Colon (tissue), 2 donors: Measurements from ENCODE around the gene FCER1A.
"Not testable (repeated sequence)": the region's sequence is repeated elsewhere in the genome, so short reads cannot be mapped to it uniquely, and the experiment has no call there.

Experiments used
- FAIRE-seq: peaks from 2 replicates; lab custom pipeline; 2012; peaks lifted over from hg19 to GRCh38; lab: Jason Lieb, UNC
- donor health status: control.
- donor health status: control.

Gene FCER1A

DNA sequence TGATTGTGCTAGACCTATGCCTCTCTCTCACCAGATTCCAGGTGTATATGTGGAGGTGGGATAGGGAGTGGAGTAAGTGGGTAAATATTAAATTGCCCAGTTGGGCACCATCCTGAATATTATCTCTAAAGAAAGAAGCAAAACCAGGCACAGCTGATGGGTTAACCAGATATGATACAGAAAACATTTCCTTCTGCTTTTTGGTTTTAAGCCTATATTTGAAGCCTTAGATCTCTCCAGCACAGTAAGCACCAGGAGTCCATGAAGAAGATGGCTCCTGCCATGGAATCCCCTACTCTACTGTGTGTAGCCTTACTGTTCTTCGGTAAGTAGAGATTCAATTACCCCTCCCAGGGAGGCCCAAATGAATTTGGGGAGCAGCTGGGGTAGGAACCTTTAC is at the start of gene FCER1A:
TSS of gene FCER1A (plus strand) at position 242 of the 400 bp plus-strand sequence. CDS start at position 271, 29 bp downstream.
- no peak for FAIRE-seq

GRCh38 chr1:159261311-159261710 is 40.8 kb upstream of the FCER1A start:
- FAIRE-seq = no peak

GRCh38 chr1:159261721-159262494 is 40.2 kb upstream of the FCER1A start:
- FAIRE-seq = no peak

GRCh38 chr1:159266832-159267231 is 35.3 kb upstream of the FCER1A start:
- FAIRE-seq = no peak

- no peak for FAIRE-seq
These were observed 27.5 kb upstream of the FCER1A start for GRCh38 chr1:159274631-159275030.

GRCh38 chr1:159275891-159276290 is 26.2 kb upstream of the FCER1A start:
- no peak for FAIRE-seq

DNA sequence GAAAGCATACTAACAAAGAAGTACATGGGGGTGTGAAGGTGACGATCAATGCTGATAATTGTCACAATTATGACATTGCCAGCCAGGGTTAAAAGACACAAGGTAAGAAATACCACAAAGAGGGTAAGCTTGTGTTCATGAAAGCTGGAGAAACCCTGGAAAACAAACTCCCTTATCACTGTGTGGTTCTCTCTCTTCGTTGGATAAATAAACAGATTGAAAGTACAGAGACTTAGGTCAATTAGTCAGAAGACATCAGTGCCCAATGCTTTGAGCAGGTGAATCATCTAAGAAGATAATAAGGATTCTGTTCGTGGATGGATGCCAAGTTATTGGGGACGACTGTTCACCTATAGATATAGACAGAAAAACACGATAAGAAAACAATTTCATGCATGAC is 22.4 kb upstream of the FCER1A start:
- FAIRE-seq = no peak

GRCh38 chr1:159282118-159282517 is 20.0 kb upstream of the FCER1A start:
- no peak for FAIRE-seq

DNA sequence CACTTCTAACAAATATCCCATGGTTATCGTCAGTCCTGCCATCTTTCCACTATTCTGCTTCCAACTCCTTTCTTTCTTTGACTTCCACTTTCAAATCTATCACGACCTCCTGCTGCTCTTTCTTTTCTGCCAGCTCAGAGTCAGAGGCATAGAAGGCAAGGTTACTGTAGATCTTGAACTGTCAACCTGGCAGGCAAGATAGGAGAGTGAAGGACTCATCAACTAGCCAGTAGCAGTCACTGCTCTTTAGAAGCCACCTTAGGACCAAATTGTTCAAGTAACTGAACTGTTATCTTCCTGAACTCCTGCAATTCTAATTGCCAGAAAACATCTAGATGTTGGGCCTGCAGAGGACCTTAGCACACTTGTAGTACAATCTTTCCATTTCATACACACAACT is 13.1 kb upstream of the FCER1A start:
- no peak for FAIRE-seq

DNA sequence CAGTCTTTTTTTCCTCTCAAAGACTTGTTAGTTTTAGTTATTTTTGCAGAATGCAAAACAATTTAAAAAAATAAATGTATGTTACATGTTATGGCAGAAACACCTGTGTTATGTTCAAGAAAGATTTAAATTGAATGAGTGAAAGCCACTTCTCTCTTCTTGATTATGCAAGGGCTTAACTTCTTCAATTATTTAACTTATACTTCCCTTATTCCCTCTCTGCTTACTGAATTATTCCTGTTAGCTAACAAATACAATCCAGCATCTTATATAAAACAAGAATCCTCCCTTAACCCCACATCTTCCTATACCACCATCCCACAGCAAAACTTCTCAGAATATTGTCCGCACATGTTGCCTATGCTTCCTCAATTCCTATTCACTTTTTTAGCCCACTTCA is 10.7 kb upstream of the FCER1A start:
- no peak for FAIRE-seq

GRCh38 chr1:159296706-159297375 is 5.3 kb upstream of the FCER1A start:
- no peak for FAIRE-seq

- FAIRE-seq = no peak
These were observed 2.0 kb upstream of the FCER1A start for GRCh38 chr1:159300146-159300545.

DNA sequence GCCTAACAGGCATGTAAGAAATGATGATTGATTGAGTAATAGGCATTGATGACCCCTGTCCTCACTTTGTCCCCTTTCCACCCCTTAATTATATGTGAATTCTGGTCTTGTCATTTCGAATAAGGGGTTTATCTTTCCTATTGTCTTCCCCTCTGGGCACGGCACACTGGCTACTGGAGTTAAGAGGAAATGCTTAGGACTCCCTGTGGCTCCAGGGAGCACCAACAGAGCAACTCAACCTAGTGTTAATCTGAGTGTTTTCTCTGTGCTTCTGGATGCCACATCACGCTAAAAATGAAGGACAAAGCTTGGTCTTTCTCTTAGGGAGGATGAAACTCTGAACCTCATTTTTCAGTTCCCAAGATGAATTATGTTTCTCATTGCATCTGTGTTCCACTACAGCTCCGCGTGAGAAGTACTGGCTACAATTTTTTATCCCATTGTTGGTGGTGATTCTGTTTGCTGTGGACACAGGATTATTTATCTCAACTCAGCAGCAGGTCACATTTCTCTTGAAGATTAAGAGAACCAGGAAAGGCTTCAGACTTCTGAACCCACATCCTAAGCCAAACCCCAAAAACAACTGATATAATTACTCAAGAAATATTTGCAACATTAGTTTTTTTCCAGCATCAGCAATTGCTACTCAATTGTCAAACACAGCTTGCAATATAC is 5.3 kb downstream of the FCER1A start:
- no peak for FAIRE-seq

GRCh38 chr1:159311679-159312078 is 9.5 kb downstream of the FCER1A start:
- no peak for FAIRE-seq

DNA sequence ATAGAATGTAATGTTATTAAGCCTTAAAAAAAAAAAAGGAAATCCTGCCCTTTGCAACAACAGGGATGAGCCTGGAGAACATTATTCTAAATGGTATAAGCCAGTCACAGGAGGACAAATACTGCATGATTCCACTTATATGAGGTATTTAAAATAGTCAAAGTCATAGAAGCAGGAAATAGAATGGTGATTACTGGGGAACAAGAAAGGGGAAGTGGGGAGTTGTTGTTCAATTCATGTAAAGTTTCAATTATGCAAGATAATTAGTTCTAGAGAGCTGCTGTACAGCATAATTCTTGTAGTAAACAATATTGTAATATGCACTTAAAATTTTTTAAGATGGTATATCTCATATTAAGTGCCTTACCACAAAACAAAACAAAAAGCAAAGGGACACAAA is 13.2 kb downstream of the FCER1A start:
- no peak for FAIRE-seq

GRCh38 chr1:159318784-159319551 is 16.8 kb downstream of the FCER1A start:
- FAIRE-seq = no peak

DNA sequence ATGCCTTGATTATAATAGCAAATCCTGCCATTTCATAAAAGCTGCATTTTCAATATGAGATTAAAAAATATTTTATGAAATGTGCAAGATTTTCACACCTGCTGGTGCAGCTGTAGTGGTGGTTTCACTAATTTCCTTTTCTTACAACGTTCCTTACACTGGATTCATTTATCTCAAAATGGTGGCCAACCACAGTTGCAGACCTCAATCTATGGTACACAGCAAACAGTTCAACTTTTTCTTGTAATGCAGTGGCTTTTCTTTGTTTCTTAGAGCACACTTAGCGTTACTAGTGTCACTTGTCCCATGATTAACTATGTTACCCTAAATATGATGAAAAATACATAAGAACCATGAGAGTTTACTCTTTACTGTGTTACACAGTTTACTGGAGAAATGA is 32.7 kb downstream of the FCER1A start:
- no peak for FAIRE-seq

GRCh38 chr1:159338018-159338417 is 35.9 kb downstream of the FCER1A start:
- no peak for FAIRE-seq

- FAIRE-seq = no peak
These were observed 37.4 kb downstream of the FCER1A start for GRCh38 chr1:159339536-159339935.

GRCh38 chr1:159341736-159342135 is 39.6 kb downstream of the FCER1A start:
- FAIRE-seq = no peak

DNA sequence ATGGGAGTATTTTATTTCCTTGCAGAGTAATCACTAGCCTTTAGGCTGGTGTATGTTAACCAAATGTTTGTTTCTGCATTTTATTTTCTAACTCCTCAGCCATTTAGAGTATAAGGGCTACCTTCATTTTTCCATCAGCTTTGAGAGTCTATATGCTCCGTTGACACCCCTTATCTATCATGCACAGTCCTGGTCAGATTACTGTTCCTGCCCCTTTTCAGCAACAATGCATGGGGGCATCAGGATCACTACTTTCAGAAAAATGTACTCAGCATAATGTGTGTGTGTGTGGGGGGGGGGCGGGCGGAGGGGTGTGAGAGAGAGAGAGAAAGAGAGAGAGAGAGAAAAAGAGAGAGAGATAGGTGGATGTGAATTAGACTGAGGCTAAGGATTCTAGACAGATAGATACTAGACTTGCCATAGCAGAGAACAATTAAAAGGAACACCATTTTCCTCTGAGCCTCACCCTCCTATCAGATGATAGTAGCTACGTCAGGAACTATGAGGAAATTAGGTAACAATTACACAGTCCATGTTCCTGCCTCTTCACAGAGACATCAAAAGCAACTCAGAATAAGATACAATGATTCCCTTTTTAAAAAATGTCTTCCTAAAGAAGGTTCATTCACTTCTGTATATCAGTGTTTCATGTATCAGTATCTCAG is 40.8 kb downstream of the FCER1A start:
- FAIRE-seq = no peak

DNA sequence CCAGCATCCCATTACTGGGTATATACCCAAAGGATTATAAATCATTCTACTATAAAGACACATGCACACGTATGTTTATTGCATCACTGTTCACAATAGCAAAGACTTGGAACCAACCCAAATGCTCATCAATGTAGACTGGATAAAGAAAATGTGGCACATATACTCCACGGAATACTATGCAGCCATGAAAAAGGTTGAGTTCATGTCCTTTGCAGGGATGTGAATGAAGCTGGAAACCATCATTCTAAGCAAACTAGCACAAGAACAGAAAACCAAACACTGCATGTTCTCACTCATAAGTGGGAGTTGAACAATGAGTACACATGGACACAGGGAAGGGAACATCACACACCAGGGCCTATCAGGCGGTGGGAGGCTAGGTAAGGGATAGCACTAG is 47.2 kb downstream of the FCER1A start:
- not testable (repeated sequence) for FAIRE-seq
